ENCODE results near the gene SLC9A3. TPM values are rescaled to one million over a fixed set of nuclear protein-coding genes. Genes with fewer than 3 reads are reported as not detected.
A peak's percentile ranks its signal among the peaks of the same experiment; 100 is the strongest.

The SLC9A3 gene
- total RNA-seq, 6 donors from 2014 or later, result 1.0 to 4.1 (median 1.9) TPM

DNA sequence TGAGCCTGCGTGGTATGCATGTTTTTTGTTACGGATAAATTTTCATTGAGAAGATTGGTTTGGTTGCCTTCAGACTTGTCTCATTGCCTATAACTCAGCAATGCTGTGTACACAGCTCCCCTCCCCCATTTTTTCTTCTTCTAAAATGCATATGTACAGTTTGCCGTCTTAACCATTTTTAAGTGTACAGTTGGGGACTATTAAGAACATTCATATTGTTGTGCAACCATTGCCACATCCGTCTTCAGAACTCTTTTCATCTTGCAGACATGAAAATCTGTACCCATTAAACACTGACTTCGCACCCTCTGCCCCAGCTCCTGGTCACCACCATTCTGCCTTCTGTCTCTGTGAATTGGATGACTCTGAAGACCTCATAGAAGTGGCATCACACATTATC, 75.1 kb downstream of the SLC9A3 start:
- peaks cover 41 to 82% (median 59%) of the 10 kb centered on the region in 4 donors for H3K36me3 ChIP-seq
- 92 to 95% methylated on average over 5 of the region's 5 CpGs for WGBS, 2 donors

DNA sequence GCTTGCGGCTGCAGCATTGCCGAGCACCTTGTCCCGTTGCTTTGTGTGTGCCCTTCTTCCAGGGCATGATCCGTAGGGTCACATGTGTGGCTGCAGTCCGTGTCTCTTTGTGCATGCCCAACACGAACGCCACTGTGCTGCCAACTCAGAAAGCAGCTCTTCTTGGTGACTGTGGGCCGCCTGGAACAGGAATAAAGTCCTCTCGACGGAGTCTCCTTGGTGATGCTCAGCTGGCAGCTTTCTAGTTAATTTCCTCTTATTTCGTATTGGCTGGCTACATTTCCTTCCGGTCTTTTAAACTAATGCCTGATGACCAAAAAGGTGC, 75.5 kb downstream of the SLC9A3 start:
- Histone ChIP-seq H3K36me3 (peaks cover 37 to 78% (median 55%) of the 10 kb centered on the region in 4 donors), H3K27me3 (no peaks in the 10 kb centered on the region), H3K4me3 (no peak overlapping the region), H3K9me3 (peaks cover 4 to 10% (median 8%) of the 10 kb centered on the region in 4 donors), H3K27ac (peak overlapping the region in 1 of 4 donors; percentile 2), H3K4me1 (peaks cover 8 to 36% (median 9%) of the 10 kb centered on the region in 4 donors)
- WGBS, 2 donors, result 89 to 93% methylated on average over 12 of the region's 12 CpGs
- TF ChIP-seq EP300 (IDR thresholded peaks at IDR 0.05) (no peak), POLR2A (IDR thresholded peaks at IDR 0.05) (no peak), POLR2AphosphoS5 (IDR thresholded peaks at IDR 0.05) (no peak)
- TF ChIP-seq, protein P1, sequence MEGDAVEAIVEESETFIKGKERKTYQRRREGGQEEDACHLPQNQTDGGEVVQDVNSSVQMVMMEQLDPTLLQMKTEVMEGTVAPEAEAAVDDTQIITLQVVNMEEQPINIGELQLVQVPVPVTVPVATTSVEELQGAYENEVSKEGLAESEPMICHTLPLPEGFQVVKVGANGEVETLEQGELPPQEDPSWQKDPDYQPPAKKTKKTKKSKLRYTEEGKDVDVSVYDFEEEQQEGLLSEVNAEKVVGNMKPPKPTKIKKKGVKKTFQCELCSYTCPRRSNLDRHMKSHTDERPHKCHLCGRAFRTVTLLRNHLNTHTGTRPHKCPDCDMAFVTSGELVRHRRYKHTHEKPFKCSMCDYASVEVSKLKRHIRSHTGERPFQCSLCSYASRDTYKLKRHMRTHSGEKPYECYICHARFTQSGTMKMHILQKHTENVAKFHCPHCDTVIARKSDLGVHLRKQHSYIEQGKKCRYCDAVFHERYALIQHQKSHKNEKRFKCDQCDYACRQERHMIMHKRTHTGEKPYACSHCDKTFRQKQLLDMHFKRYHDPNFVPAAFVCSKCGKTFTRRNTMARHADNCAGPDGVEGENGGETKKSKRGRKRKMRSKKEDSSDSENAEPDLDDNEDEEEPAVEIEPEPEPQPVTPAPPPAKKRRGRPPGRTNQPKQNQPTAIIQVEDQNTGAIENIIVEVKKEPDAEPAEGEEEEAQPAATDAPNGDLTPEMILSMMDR (IDR thresholded peaks at IDR 0.05), result no peak
- DNase-seq (no peak), ATAC-seq (ENCODE audit: low FRiP score in 2 of 2) (no peak)

More for the DNA sequence above, 75.1 kb downstream of the SLC9A3 start:
- no peak for TF ChIP-seq POLR2A (IDR thresholded peaks at IDR 0.05)
- TF ChIP-seq, protein P1 (IDR thresholded peaks at IDR 0.05), result no peak
- no peak for TF ChIP-seq POLR2AphosphoS5 (IDR thresholded peaks at IDR 0.05)
- no peak for TF ChIP-seq EP300 (IDR thresholded peaks at IDR 0.05)
- no peak for ATAC-seq (ENCODE audit: low FRiP score in 2 of 2)
- no peaks in the 10 kb centered on the region for H3K27me3 ChIP-seq
- H3K4me3 ChIP-seq, result no peak overlapping the region
- H3K27ac ChIP-seq, result no peak overlapping the region
- H3K4me1 ChIP-seq, result peaks cover 4 to 31% (median 5%) of the 10 kb centered on the region in 4 donors
- DNase-seq, result no peak
- H3K9me3 ChIP-seq, result peaks cover 4 to 10% (median 8%) of the 10 kb centered on the region in 4 donors

DNA sequence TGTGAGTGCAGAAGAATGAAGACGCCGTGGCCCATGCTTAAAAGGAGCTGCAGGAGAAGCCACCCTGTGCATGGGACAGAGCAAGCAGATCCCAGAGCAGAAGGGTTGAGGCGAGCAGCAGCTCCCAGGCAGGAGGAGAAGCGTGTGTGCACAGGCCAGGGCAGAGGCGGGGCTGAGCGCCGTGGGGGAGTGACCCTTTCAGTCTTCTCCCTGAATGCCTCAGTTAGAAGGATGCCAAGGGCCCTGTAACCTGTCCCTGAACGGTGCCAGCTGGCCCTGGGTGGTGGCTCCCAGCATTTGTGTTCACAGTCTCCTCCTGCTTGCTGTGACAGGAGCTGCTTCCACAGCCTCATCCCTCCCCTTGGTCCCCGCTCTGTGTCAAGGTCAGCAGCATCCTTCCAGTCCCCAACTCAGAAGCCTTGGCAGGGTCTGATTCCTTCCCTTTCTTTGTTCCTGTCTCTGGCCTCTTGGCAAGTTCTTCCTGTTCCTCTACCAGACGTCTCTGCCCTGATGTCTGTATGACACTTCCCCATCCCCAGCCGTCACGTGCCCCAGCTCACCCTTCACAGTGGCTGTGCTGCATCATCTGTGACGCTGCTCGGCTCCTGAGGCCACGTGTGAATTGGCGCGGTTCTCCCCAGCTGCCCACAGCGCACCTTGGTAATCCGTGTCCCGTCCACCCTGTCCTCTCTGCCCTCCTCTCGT, 76.0 kb downstream of the SLC9A3 start:
- 86 to 90% methylated on average over 20 to 21 of the region's 21 CpGs for WGBS, 2 donors
- Histone ChIP-seq H3K27me3 (no peaks in the 10 kb centered on the region), H3K36me3 (peaks cover 34 to 72% (median 50%) of the 10 kb centered on the region in 4 donors), H3K9me3 (peaks cover 4 to 10% (median 8%) of the 10 kb centered on the region in 4 donors), H3K27ac (peak overlapping the region in 2 of 4 donors; percentile 2 to 64), H3K4me1 (peaks cover 10 to 38% (median 12%) of the 10 kb centered on the region in 4 donors), H3K4me3 (no peak overlapping the region)
- TF ChIP-seq POLR2A (IDR thresholded peaks at IDR 0.05) (no peak), POLR2AphosphoS5 (IDR thresholded peaks at IDR 0.05) (peak in 1 of 2 donors; percentile 14)
- peak; percentile 73 to 74 for DNase-seq
- ATAC-seq (ENCODE audit: low FRiP score in 2 of 2), result peak; percentile 71 to 82

DNA sequence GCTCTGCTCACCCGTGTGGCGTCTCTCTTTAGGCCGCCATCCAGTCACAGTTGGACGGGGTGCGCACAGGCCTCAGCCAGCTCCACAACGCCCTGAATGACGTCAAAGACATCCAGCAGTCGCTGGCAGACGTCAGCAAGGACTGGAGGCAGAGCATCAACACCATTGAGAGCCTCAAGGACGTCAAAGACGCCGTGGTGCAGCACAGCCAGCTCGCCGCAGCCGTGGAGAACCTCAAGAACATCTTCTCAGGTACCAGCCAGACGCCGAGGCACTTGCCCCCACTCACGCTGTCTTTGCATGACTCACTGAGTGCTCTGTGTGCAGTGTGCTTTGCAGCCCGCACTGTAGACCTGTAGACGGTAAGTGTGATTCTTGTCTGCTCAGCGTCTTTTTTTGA, 76.7 kb downstream of the SLC9A3 start:
- H3K4me1 ChIP-seq, result peaks cover 11 to 38% (median 12%) of the 10 kb centered on the region in 4 donors
- TF ChIP-seq POLR2A (IDR thresholded peaks at IDR 0.05) (no peak), POLR2AphosphoS5 (IDR thresholded peaks at IDR 0.05) (no peak), EP300 (IDR thresholded peaks at IDR 0.05) (no peak)
- TF ChIP-seq, protein P1 (IDR thresholded peaks at IDR 0.05), result no peak
- peak overlapping the region in 1 of 4 donors; percentile 64 for H3K27ac ChIP-seq
- peaks cover 4 to 10% (median 8%) of the 10 kb centered on the region in 4 donors for H3K9me3 ChIP-seq
- H3K4me3 ChIP-seq, result no peak overlapping the region
- ATAC-seq (ENCODE audit: low FRiP score in 2 of 2), result no peak
- no peaks in the 10 kb centered on the region for H3K27me3 ChIP-seq
- DNase-seq, result no peak
- 88 to 93% methylated on average over 21 of the region's 21 CpGs for WGBS, 2 donors
- H3K36me3 ChIP-seq, result peaks cover 34 to 65% (median 42%) of the 10 kb centered on the region in 4 donors

DNA sequence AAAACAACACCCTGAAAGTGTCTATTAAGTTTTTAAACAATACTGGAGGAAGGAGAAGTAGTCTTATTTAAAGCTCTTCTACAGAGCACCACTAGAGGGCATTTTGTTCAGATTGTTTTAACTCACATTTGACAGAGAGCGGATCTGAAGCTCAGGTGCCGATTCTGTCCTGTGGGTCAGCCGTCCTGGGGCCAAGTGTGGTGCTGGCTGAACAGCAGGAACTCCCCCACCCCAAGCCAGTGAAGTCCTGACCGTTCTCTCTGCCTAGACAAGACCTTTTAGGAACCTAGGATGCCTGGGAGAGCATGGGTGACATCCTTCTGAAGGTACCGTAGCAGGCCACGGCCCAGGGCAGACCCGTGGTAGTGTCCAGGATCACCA, 77.4 kb downstream of the SLC9A3 start:
- peak in 1 of 2 donors; percentile 36 for ATAC-seq (ENCODE audit: low FRiP score in 2 of 2)
- Histone ChIP-seq H3K27ac (no peak overlapping the region), H3K36me3 (peaks cover 29 to 59% (median 40%) of the 10 kb centered on the region in 4 donors), H3K4me1 (peaks cover 17 to 44% (median 18%) of the 10 kb centered on the region in 4 donors), H3K27me3 (no peaks in the 10 kb centered on the region), H3K4me3 (no peak overlapping the region), H3K9me3 (peaks cover under 1 to 7% (median 4%) of the 10 kb centered on the region in 4 donors)
- WGBS, 2 donors, result 60 to 62% methylated on average over 7 of the region's 7 CpGs
- DNase-seq, result peak in 1 of 2 donors; percentile 16
- TF ChIP-seq, protein P1 (IDR thresholded peaks at IDR 0.05), result peak in 4 of 6 experiments; percentile 21 to 39 (median 35)
- TF ChIP-seq POLR2AphosphoS5 (IDR thresholded peaks at IDR 0.05) (no peak), POLR2A (IDR thresholded peaks at IDR 0.05) (no peak), EP300 (IDR thresholded peaks at IDR 0.05) (no peak)
